ENCODE measurements around the gene RXRB. TPM values are rescaled to one million over a fixed set of nuclear protein-coding genes. Genes with fewer than 3 reads are reported as not detected.

RXRB gene
- polyA plus RNA-seq, 1 of the 3 experiments (the other 2 are of a cell fraction) = 45.8 TPM

- CTCF ChIA-PET = interaction anchor here (0.8 to 1.9 kb wide), 6 partner anchors 15 to 62 kb away, joined by 3 to 10 read pairs (median 4); no protein-coding TSS in a partner anchor
- peaks cover 8% of the 10 kb centered on the region for H4K20me1 ChIP-seq (ENCODE audit: insufficient read depth)
- no peaks in the 10 kb centered on the region for H3K9me2 ChIP-seq
- POLR2A ChIA-PET = no interaction called here
- no peaks in the 10 kb centered on the region for H3K27me3 ChIP-seq (ENCODE audit: insufficient read depth)
- H3K4me2 ChIP-seq = 0 out of 2 replicates have a peak overlapping the region, but pooled peaks have one; percentile 29
- no peak for TF ChIP-seq GATA2 (CRISPR knock-in tag; IDR thresholded peaks at IDR 0.05)
- TF ChIP-seq, protein P1, sequence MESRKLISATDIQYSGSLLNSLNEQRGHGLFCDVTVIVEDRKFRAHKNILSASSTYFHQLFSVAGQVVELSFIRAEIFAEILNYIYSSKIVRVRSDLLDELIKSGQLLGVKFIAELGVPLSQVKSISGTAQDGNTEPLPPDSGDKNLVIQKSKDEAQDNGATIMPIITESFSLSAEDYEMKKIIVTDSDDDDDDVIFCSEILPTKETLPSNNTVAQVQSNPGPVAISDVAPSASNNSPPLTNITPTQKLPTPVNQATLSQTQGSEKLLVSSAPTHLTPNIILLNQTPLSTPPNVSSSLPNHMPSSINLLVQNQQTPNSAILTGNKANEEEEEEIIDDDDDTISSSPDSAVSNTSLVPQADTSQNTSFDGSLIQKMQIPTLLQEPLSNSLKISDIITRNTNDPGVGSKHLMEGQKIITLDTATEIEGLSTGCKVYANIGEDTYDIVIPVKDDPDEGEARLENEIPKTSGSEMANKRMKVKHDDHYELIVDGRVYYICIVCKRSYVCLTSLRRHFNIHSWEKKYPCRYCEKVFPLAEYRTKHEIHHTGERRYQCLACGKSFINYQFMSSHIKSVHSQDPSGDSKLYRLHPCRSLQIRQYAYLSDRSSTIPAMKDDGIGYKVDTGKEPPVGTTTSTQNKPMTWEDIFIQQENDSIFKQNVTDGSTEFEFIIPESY (IDR thresholded peaks at IDR 0.05; ENCODE audit: borderline replicate concordance, low read depth) = no peak
- no peak for TF ChIP-seq SIN3A (IDR thresholded peaks at IDR 0.05; ENCODE audit: borderline replicate concordance, low read depth, low read length)
- TF ChIP-seq, protein P2, sequence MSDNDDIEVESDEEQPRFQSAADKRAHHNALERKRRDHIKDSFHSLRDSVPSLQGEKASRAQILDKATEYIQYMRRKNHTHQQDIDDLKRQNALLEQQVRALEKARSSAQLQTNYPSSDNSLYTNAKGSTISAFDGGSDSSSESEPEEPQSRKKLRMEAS (IDR thresholded peaks at IDR 0.05; ENCODE audit: low read depth) = no peak
- TF ChIP-seq CTCF (IDR thresholded peaks at IDR 0.05) = no peak
- TF ChIP-seq EP300 (IDR thresholded peaks at IDR 0.05; ENCODE audit: borderline replicate concordance in 1 of 2, low read depth in 1 of 2, low read length in 1 of 2) = no peak
- no peak for TF ChIP-seq EZH2phosphoT487 (IDR thresholded peaks at IDR 0.05; ENCODE audit: borderline replicate concordance, low read depth)
- TF ChIP-seq RFX5 (IDR thresholded peaks at IDR 0.05; ENCODE audit: low read length) = no peak
- TF ChIP-seq MEF2A (IDR thresholded peaks at IDR 0.05; ENCODE audit: borderline replicate concordance, low read depth) = no peak
- TF ChIP-seq TCF12 (IDR thresholded peaks at IDR 0.05) = no peak
- TF ChIP-seq TEAD4 (IDR thresholded peaks at IDR 0.05; ENCODE audit: borderline replicate concordance, insufficient read depth) = no peak
- TF ChIP-seq, protein P3, sequence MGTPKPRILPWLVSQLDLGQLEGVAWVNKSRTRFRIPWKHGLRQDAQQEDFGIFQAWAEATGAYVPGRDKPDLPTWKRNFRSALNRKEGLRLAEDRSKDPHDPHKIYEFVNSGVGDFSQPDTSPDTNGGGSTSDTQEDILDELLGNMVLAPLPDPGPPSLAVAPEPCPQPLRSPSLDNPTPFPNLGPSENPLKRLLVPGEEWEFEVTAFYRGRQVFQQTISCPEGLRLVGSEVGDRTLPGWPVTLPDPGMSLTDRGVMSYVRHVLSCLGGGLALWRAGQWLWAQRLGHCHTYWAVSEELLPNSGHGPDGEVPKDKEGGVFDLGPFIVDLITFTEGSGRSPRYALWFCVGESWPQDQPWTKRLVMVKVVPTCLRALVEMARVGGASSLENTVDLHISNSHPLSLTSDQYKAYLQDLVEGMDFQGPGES (IDR thresholded peaks at IDR 0.05; ENCODE audit: low read depth, low read length) = no peak
- TF ChIP-seq RAD21 (IDR thresholded peaks at IDR 0.05; ENCODE audit: low read length) = no peak
- no peak for TF ChIP-seq NRF1 (IDR thresholded peaks at IDR 0.05; ENCODE audit: low read depth, low read length)
- TF ChIP-seq JUND (IDR thresholded peaks at IDR 0.05) = no peak
- no peak for TF ChIP-seq TAF1 (IDR thresholded peaks at IDR 0.05; ENCODE audit: borderline replicate concordance, low read depth, low read length)
- TF ChIP-seq RXRA (IDR thresholded peaks at IDR 0.05; ENCODE audit: borderline replicate concordance, low read depth) = no peak
- H3K36me3 ChIP-seq (replicated peaks in 1 of 2; ENCODE audit: control insufficient read depth in 1 of 2, insufficient read depth in 2 of 2, low read length in 1 of 2) = peaks cover 17 to 38% of the 10 kb centered on the region in 2 experiments
- H3K4me1 ChIP-seq (ENCODE audit: control insufficient read depth in 1 of 2, insufficient read depth in 2 of 2, low read depth in 1 of 2, low read length in 1 of 2) = peaks cover 0 to 22% of the 10 kb centered on the region in 2 experiments; a peak in 1 of 4 replicates
- no peak overlapping the region for H3K27ac ChIP-seq (ENCODE audit: low read depth in 2 of 2, low read length in 1 of 2)
- DNase-seq = peak; percentile 75
- no peak overlapping the region; a peak in 1 of 4 replicates for H3K4me3 ChIP-seq (ENCODE audit: low read depth in 2 of 2, low read length in 1 of 2)
- H3K9ac ChIP-seq = no peak overlapping the region
- 44% methylated on average over 31 of the region's 72 CpGs for WGBS (ENCODE audit: low lambda C conversion rate)
- H3F3A ChIP-seq (replicated peaks; ENCODE audit: insufficient read depth) = peaks cover 10% of the 10 kb centered on the region
- no peak overlapping the region for H2AFZ ChIP-seq (ENCODE audit: low read depth)
- peaks cover 7% of the 10 kb centered on the region for H3K79me2 ChIP-seq (ENCODE audit: insufficient read depth)
- no peaks in the 10 kb centered on the region for H3K9me3 ChIP-seq
Observed at GRCh38 chr6:33192671-33193602, 7.5 kb downstream of the RXRB start.

Data from SK-N-SH (cell line).